ENCODE results near the gene RESP18.

DNA sequence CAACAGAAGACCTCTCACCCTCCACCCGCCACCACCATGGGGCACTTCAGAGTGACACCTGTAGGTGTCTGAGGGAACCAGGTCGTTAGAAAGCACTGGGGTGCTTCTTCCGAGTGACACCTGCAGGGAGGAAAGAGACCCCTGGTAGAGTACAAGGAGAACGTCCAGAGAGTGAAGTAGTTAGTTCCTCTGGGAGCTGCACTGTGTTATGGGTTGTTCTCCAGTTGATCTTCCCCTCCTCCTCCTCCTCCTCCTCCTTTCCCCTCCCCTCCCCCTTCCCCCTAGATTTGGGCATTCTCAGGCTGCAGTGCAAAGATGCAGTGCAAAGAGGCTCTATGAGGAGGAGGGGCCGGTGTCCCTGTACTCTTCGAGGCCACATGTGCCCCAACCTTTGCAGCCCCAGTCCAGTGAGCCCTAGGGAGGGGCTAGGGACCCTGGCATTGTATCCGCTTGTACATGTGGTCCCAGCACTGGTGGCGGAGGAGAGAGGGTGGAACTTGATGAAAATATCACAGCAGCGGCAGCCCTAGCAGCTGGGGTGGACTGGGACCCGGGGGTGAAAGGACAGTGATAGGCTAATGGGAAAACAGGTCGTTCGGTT is 52.5 kb downstream of the RESP18 start:
- TF ChIP-seq, protein P1, sequence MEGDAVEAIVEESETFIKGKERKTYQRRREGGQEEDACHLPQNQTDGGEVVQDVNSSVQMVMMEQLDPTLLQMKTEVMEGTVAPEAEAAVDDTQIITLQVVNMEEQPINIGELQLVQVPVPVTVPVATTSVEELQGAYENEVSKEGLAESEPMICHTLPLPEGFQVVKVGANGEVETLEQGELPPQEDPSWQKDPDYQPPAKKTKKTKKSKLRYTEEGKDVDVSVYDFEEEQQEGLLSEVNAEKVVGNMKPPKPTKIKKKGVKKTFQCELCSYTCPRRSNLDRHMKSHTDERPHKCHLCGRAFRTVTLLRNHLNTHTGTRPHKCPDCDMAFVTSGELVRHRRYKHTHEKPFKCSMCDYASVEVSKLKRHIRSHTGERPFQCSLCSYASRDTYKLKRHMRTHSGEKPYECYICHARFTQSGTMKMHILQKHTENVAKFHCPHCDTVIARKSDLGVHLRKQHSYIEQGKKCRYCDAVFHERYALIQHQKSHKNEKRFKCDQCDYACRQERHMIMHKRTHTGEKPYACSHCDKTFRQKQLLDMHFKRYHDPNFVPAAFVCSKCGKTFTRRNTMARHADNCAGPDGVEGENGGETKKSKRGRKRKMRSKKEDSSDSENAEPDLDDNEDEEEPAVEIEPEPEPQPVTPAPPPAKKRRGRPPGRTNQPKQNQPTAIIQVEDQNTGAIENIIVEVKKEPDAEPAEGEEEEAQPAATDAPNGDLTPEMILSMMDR (IDR thresholded peaks at IDR 0.05) = peak in 1 of 7 experiments; percentile 3
- no peak for TF ChIP-seq POLR2A (IDR thresholded peaks at IDR 0.05)
